Endothelial cell of umbilical vein (primary cell): ENCODE data around the gene TTLL10. TPM values are rescaled to one million over a fixed set of nuclear protein-coding genes. Genes with fewer than 3 reads are reported as not detected.

Experiments used
- BruUV-seq: library from RNA; stranded (reverse); fragments of 400-500 nt; replicated peaks from 2 replicates; lab custom pipeline; 2021; lab: Mats Ljungman, UMichigan
- CTCF ChIA-PET: fragments of 300-600, 350-600 bp; sonication (Branson Sonifier 250); formaldehyde crosslinking; loops from one replicate; lab custom pipeline; 2021; ENCODE audit warnings: antibody characterized with exemption, inconsistent platforms; lab: Charles Lee
- POLR2A ChIA-PET: fragments of 300-600, 350-600 bp; sonication (Branson Sonifier 250); formaldehyde crosslinking; loops from one replicate; lab custom pipeline; 2021; ENCODE audit warnings: antibody characterized with exemption, inconsistent platforms; lab: Charles Lee
- DNase-seq: peaks from one replicate; pipeline ENCODE4 v3.0.0-alpha.2; 2011; ENCODE audit warnings: low read depth, low spot score
- FAIRE-seq: peaks from 2 replicates; lab custom pipeline; 2011; peaks lifted over from hg19 to GRCh38; lab: Jason Lieb, UNC
- H2AFZ ChIP-seq: 2 replicates; pipeline ENCODE4 v1.6.0; 2012; ENCODE audit warnings: low read depth, low read length, control low read depth, inconsistent platforms
- H3K27ac ChIP-seq: 2 replicates; pipeline ENCODE4 v1.5.1; 2011; ENCODE audit warnings: low read depth, mild to moderate bottlenecking, control low read depth, low read length, moderate library complexity; ENCODE audit not compliant: insufficient read depth
- H3K27me3 ChIP-seq, 2 experiments: 2 replicates each; pipeline versions ENCODE4 v1.6.0 to v1.6.1; 2011; ENCODE audit warnings: low read length in 2 of 2, mixed read lengths in 1 of 2; ENCODE audit not compliant: control insufficient read depth in 2 of 2, insufficient read depth in 2 of 2
- H3K36me3 ChIP-seq, 2 experiments: 2 replicates in 1 of 2; 3 replicates in 1 of 2; pipeline ENCODE4 v1.5.1; 2011; ENCODE audit warnings: low read length in 2 of 2, mild to moderate bottlenecking in 1 of 2, moderate library complexity in 1 of 2; ENCODE audit not compliant: control insufficient read depth in 2 of 2, insufficient read depth in 2 of 2; ENCODE audit errors: extremely low read depth in 1 of 2
- H3K4me1 ChIP-seq: 3 replicates; pipeline ENCODE4 v1.5.1; 2011; ENCODE audit warnings: mild to moderate bottlenecking, low read length; ENCODE audit not compliant: control insufficient read depth, insufficient read depth; ENCODE audit errors: extremely low read depth
- H3K4me2 ChIP-seq: 2 replicates; pipeline ENCODE4 v1.6.1; 2011; ENCODE audit warnings: low read length, control low read depth, mixed read lengths; ENCODE audit not compliant: insufficient read depth
- H3K4me3 ChIP-seq, 3 experiments: fragments of 200-600 bp in 1 of 3; sonication (generic), shearing (Covaris generic) in 1 of 3; replicated peaks in 1 of 3; 2 replicates each; pipeline ENCODE4 v1.5.1; 2011 to 2016; ENCODE audit warnings: control low read depth in 3 of 3, low read length in 3 of 3, mild to moderate bottlenecking in 2 of 3, inconsistent platforms in 1 of 3, low read depth in 1 of 3, moderate library complexity in 1 of 3; ENCODE audit not compliant: insufficient read depth in 1 of 3
- H3K79me2 ChIP-seq: 2 replicates; pipeline ENCODE4 v1.6.0; 2012; ENCODE audit warnings: low read length, inconsistent platforms; ENCODE audit not compliant: control insufficient read depth, insufficient read depth
- H3K9ac ChIP-seq: replicated peaks from 2 replicates; pipeline ENCODE3; 2011; ENCODE audit warnings: low read length, control low read depth; ENCODE audit not compliant: insufficient read depth; ENCODE audit errors: extremely low read depth
- H3K9me1 ChIP-seq: replicated peaks from 3 replicates; pipeline ENCODE4 v1.6.0; 2011; ENCODE audit warnings: mild to moderate bottlenecking, low read length; ENCODE audit not compliant: control insufficient read depth, insufficient read depth; ENCODE audit errors: extremely low read depth
- H3K9me3 ChIP-seq: replicated peaks from 2 replicates; pipeline ENCODE4 v1.5.1; 2012; ENCODE audit warnings: low read length, inconsistent platforms; ENCODE audit not compliant: control insufficient read depth, insufficient read depth
- H4K20me1 ChIP-seq: replicated peaks from 2 replicates; pipeline ENCODE3; 2011; ENCODE audit warnings: mild to moderate bottlenecking, low read length; ENCODE audit not compliant: control insufficient read depth, insufficient read depth; ENCODE audit errors: extremely low read depth
- EZH2 ChIP-seq: IDR thresholded peaks from 2 replicates; pipeline ENCODE4 v1.6.1; 2012; ENCODE audit warnings: borderline replicate concordance, low read depth, mild to moderate bottlenecking, moderate library complexity, low read length, inconsistent platforms; ENCODE audit not compliant: severe bottlenecking
- FOS ChIP-seq: IDR thresholded peaks from 2 replicates; pipeline ENCODE4 v1.6.1; 2011; ENCODE audit warnings: mild to moderate bottlenecking, low read length, moderate library complexity, borderline replicate concordance; ENCODE audit not compliant: insufficient read depth
- GATA2 ChIP-seq: IDR thresholded peaks from 2 replicates; pipeline ENCODE4 v1.7.0; 2011; ENCODE audit warnings: low read depth, mild to moderate bottlenecking, moderate library complexity, mixed read lengths, low read length; ENCODE audit not compliant: insufficient read length, insufficient read depth
- JUN ChIP-seq: IDR thresholded peaks from 2 replicates; pipeline ENCODE4 v1.6.1; 2011; ENCODE audit warnings: borderline replicate concordance, low read depth; ENCODE audit not compliant: insufficient read length, insufficient read depth
- MYC ChIP-seq: IDR thresholded peaks from one replicate; pipeline ENCODE4 v1.6.1; 2011; ENCODE audit warnings: mild to moderate bottlenecking, low read depth, low read length
- POLR2A ChIP-seq: IDR thresholded peaks from 2 replicates; pipeline ENCODE4 v1.6.1; 2012; ENCODE audit warnings: low read depth, mild to moderate bottlenecking, control low read depth, low read length
- POLR2AphosphoS5 ChIP-seq: IDR thresholded peaks from 2 replicates; pipeline ENCODE4 v1.6.1; 2012; ENCODE audit warnings: low read depth, mild to moderate bottlenecking, control low read depth, low read length, moderate library complexity; ENCODE audit not compliant: insufficient read depth
- dilution Hi-C: fragments of 300-500 bp; cut with MboI; formaldehyde crosslinking; loops from one replicate; pipeline ENCODE4 v1.15.0; 2019; ENCODE audit warnings: low sequenced_read_pairs; ENCODE audit not compliant: extremely low pct_ligation_motif_present
- intact Hi-C: fragments of 100-400 bp; cut with micrococcal nuclease; formaldehyde crosslinking; loops from one replicate; pipeline ENCODE4 v1.10.0; 2022
- polyA plus RNA-seq, 4 experiments: library from polyadenylated mRNA; depleted of rRNA in 3 of 4; stranded (reverse) in 3 of 4; unstranded in 1 of 4; fragments of >200 nt; gene quantifications; 2 replicates each; pipeline versions ENCODE4 v1.2.1 to v1.2.3, GENCODE V29; 2011 to 2012; ENCODE audit warnings: missing spikeins in 1 of 4
- total RNA-seq: library from RNA; stranded (reverse); gene quantifications from 2 replicates; pipeline ENCODE4 v1.2.3, GENCODE V29; 2021
- TF ChIP-seq, protein P1 (sequence below): IDR thresholded peaks from 2 replicates; pipeline ENCODE4 v1.6.1; 2011; ENCODE audit not compliant: insufficient read depth, insufficient read length
- TF ChIP-seq, protein P2 (sequence below), 2 donors: IDR thresholded peaks; 1 replicate in 1 of 2; 2 replicates in 1 of 2; pipeline ENCODE4 v1.5.1; 2011; ENCODE audit warnings: low read length in 2 of 2, mild to moderate bottlenecking in 2 of 2, moderate library complexity in 2 of 2, control low read depth in 1 of 2, inconsistent platforms in 1 of 2, low read depth in 1 of 2; ENCODE audit not compliant: insufficient read depth in 1 of 2; ENCODE audit errors: extremely low read depth in 1 of 2

The TTLL10 gene
- total and polyA plus RNA-seq, 2 donors (not counting 3 experiments of a cell fraction or from before 2014, with no cell fraction given) = not detected

DNA sequence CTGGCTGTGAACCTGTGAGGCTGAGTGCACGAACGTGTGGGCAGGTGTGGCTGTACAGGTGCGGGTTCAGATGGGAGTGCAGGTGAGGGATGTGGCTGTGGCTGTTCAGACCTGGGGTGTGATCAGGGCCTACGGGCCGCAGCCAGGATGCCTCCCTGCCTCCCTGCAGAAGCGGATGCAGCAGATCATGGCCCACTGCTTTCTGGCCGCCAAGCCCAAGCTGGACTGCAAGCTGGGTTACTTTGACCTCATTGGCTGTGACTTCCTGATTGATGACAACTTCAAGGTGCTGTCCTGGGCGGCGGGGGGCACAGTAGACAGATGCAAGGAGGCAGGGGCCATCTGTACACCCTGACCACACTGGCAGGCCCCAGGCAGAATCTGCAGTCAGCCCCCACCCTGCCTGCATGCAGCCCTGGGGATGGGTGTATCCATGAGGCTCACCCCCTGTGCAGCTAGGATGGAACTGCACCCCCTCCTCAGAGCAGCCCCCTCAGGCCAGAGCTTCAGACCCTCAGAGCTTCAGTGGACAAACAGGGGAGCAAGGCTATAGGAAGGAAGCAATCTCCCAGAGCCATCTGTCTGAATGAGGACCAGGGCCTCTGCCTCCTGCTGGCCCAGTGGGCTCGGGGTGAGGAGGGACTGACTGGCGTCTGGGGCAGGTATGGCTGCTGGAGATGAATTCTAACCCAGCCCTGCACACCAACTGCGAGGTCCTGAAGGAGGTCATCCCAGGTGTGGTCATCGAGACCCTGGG lies 22.9 kb downstream of the TTLL10 start:
- TF ChIP-seq EZH2 (no peak), JUN (no peak), GATA2 (no peak), FOS (no peak), MYC (no peak), POLR2A (no peak), POLR2AphosphoS5 (no peak)
- TF ChIP-seq, protein P1, sequence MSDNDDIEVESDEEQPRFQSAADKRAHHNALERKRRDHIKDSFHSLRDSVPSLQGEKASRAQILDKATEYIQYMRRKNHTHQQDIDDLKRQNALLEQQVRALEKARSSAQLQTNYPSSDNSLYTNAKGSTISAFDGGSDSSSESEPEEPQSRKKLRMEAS = no peak
- TF ChIP-seq, protein P2, sequence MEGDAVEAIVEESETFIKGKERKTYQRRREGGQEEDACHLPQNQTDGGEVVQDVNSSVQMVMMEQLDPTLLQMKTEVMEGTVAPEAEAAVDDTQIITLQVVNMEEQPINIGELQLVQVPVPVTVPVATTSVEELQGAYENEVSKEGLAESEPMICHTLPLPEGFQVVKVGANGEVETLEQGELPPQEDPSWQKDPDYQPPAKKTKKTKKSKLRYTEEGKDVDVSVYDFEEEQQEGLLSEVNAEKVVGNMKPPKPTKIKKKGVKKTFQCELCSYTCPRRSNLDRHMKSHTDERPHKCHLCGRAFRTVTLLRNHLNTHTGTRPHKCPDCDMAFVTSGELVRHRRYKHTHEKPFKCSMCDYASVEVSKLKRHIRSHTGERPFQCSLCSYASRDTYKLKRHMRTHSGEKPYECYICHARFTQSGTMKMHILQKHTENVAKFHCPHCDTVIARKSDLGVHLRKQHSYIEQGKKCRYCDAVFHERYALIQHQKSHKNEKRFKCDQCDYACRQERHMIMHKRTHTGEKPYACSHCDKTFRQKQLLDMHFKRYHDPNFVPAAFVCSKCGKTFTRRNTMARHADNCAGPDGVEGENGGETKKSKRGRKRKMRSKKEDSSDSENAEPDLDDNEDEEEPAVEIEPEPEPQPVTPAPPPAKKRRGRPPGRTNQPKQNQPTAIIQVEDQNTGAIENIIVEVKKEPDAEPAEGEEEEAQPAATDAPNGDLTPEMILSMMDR (IDR thresholded peaks at IDR 0.05; ENCODE audit: extremely low read depth in 1 of 2, insufficient read depth in 1 of 2, low read depth in 1 of 2, low read length in 2 of 2) = no peak
- no peaks in the 10 kb centered on the region for H3K9me3 ChIP-seq
- dilution Hi-C loops (no loop called here), intact Hi-C loops (no loop called here)
- H3K9me1 ChIP-seq = no peaks in the 10 kb centered on the region
- POLR2A ChIA-PET = no interaction called here
- H3K4me2 ChIP-seq = no peak overlapping the region
- no peaks in the 10 kb centered on the region for H3K4me1 ChIP-seq
- FAIRE-seq = no peak
- H3K27me3 ChIP-seq = peaks cover 0 to 1% of the 10 kb centered on the region in 2 experiments
- no peak overlapping the region for H3K9ac ChIP-seq
- H3K79me2 ChIP-seq = no peaks in the 10 kb centered on the region
- no peak overlapping the region for H2AFZ ChIP-seq
- no TSS peak for BruUV-seq
- H3K36me3 ChIP-seq = no peaks in the 10 kb centered on the region
- CTCF ChIA-PET = no interaction called here
- no peak overlapping the region for H3K27ac ChIP-seq
- no peak overlapping the region for H3K4me3 ChIP-seq
- H4K20me1 ChIP-seq = no peaks in the 10 kb centered on the region
- DNase-seq = no peak
